ENCODE results near the gene SEMA3B. TPM values are rescaled to one million over a fixed set of nuclear protein-coding genes. Genes with fewer than 3 reads are reported as not detected.

The SEMA3B gene
- total RNA-seq, 1 donor from 2014 or later = 5.4 TPM

DNA sequence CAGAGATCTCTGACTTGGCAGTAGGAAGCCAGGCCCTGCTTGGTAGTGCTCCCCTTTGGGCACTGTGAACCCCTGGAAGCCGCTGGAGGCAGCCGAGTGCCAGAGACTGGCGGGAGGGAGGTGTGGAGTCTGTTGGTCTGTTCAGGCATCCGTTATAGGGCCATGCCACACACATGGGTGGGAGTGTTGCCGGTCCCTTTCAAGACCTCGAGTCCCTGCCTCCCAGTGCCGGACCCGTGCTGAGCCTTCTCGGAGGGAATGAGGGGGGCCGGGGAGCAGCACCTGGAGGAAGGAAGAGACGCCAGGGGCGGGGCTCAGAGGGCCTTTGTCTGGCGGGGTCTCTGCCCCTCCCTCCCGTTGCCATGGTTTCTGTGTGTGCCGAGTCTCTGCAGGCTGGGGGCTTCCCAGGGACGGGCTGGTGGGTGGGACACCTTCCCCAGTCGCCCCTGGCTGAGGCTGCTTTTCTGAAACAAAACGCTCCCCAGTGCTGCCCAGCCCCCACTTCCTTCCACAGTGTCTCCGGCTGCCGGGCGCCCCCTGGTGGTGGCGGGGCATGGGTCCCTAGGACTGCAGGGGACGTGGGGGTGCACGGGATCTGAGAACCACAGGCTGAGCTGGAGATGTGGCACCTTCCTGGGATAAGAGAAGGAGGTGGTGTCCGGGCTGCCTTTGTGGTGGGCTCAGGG, 23.0 kb upstream of the SEMA3B start:
- peaks cover 44% of the 10 kb centered on the region for H3K4me1 Mint-ChIP-seq (ENCODE audit: low read depth, unreplicated experiment)
- peak; percentile 96 for DNase-seq
- peak overlapping the region; percentile 62 for H3K4me3 Mint-ChIP-seq (ENCODE audit: unreplicated experiment)
- peaks cover 11% of the 10 kb centered on the region for H3K27me3 Mint-ChIP-seq (ENCODE audit: unreplicated experiment)
- TF ChIP-seq, protein P1, sequence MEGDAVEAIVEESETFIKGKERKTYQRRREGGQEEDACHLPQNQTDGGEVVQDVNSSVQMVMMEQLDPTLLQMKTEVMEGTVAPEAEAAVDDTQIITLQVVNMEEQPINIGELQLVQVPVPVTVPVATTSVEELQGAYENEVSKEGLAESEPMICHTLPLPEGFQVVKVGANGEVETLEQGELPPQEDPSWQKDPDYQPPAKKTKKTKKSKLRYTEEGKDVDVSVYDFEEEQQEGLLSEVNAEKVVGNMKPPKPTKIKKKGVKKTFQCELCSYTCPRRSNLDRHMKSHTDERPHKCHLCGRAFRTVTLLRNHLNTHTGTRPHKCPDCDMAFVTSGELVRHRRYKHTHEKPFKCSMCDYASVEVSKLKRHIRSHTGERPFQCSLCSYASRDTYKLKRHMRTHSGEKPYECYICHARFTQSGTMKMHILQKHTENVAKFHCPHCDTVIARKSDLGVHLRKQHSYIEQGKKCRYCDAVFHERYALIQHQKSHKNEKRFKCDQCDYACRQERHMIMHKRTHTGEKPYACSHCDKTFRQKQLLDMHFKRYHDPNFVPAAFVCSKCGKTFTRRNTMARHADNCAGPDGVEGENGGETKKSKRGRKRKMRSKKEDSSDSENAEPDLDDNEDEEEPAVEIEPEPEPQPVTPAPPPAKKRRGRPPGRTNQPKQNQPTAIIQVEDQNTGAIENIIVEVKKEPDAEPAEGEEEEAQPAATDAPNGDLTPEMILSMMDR (IDR thresholded peaks at IDR 0.05; ENCODE audit: partially characterized antibody, unreplicated experiment) = peak; percentile 99
- H3K9me3 Mint-ChIP-seq (ENCODE audit: unreplicated experiment) = peaks cover 9% of the 10 kb centered on the region
- H3K27ac Mint-ChIP-seq (ENCODE audit: unreplicated experiment) = peak overlapping the region; percentile 71
- no peaks in the 10 kb centered on the region for H3K36me3 Mint-ChIP-seq (ENCODE audit: unreplicated experiment)

DNA sequence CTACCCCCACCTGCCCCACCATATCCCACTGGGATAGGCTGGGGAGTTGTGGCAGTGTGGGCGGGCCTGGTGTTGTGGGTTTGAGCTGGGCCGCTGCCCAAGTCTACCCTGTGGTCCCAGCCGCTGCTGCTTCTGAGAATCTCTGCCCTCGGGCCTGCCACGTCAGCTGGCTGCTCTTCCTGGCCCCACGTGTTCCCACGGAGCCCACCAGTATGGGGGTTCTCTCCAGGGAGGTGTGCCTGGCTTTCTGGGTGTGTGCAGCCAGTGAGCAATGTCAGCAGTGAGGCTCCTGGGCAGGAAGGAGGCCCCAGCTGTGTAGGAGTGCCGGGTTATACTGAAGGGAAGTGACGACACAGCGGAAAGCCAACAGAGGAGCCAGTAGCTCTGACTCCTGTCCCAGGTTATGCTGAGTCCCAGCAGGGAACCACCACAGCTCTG, 22.4 kb upstream of the SEMA3B start:
- H3K4me1 Mint-ChIP-seq (ENCODE audit: low read depth, unreplicated experiment) = peaks cover 44% of the 10 kb centered on the region
- DNase-seq = no peak

DNA sequence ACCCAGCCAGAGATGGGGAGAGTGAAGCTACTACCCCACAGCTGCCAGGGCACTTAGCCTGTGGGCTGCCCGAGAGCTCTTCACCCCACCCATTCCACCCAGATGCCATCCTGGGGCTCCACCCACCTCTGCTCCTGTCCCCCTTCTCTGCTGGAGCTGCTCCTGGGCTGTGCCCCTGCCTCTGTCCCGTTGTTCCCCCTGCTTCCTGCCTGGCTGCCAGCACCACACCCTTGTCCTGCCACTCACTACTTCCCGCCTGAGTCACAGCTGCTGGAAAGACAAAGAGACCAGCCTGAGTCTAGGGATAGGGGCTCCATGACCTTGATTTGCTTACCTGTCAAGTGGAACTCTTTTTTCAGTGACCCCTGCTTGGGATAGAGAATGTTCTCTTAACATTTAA, 20.6 kb upstream of the SEMA3B start:
- Mint-ChIP-seq H3K27ac (ENCODE audit: unreplicated experiment) (peak overlapping the region; percentile 76), H3K9me3 (ENCODE audit: unreplicated experiment) (peaks cover 4% of the 10 kb centered on the region), H3K4me3 (ENCODE audit: unreplicated experiment) (no peak overlapping the region), H3K36me3 (ENCODE audit: unreplicated experiment) (no peaks in the 10 kb centered on the region), H3K27me3 (ENCODE audit: unreplicated experiment) (peaks cover 4% of the 10 kb centered on the region), H3K4me1 (ENCODE audit: low read depth, unreplicated experiment) (peaks cover 33% of the 10 kb centered on the region)
- TF ChIP-seq, protein P1 (IDR thresholded peaks at IDR 0.05; ENCODE audit: partially characterized antibody, unreplicated experiment) = no peak
- no peak for DNase-seq

More for the DNA sequence above, 22.4 kb upstream of the SEMA3B start:
- Mint-ChIP-seq H3K27me3 (ENCODE audit: unreplicated experiment) (peaks cover 8% of the 10 kb centered on the region), H3K4me3 (ENCODE audit: unreplicated experiment) (peak overlapping the region; percentile 62), H3K27ac (ENCODE audit: unreplicated experiment) (peak overlapping the region; percentile 83), H3K9me3 (ENCODE audit: unreplicated experiment) (peaks cover 7% of the 10 kb centered on the region), H3K36me3 (ENCODE audit: unreplicated experiment) (no peaks in the 10 kb centered on the region)
- TF ChIP-seq, protein P1 (IDR thresholded peaks at IDR 0.05; ENCODE audit: partially characterized antibody, unreplicated experiment) = peak; percentile 69

DNA sequence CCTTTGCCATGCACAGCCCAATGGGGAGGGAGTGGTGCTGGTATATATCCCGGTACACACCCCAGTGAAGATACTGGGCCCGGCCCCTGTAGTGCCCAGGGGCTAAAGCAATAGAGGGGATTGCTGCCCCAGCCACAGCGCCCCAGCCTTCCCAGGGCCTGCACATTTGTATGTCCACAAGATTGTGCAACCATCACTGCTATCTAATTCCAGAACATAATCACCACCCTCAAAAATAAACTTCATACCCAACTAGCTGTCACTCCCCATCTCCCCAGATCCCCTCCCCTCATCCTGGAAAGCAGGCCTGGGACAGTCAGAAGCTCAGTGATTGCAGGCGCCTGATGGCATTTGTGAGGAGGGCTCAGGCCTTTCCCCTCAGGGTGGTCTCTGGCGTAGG, 19.5 kb upstream of the SEMA3B start:
- Mint-ChIP-seq H3K27me3 (ENCODE audit: unreplicated experiment) (peaks cover 6% of the 10 kb centered on the region), H3K4me3 (ENCODE audit: unreplicated experiment) (no peak overlapping the region), H3K27ac (ENCODE audit: unreplicated experiment) (no peak overlapping the region), H3K4me1 (ENCODE audit: low read depth, unreplicated experiment) (peaks cover 28% of the 10 kb centered on the region), H3K9me3 (ENCODE audit: unreplicated experiment) (peaks cover 4% of the 10 kb centered on the region), H3K36me3 (ENCODE audit: unreplicated experiment) (no peaks in the 10 kb centered on the region)
- TF ChIP-seq, protein P1 (IDR thresholded peaks at IDR 0.05; ENCODE audit: partially characterized antibody, unreplicated experiment) = no peak
- no peak for DNase-seq

DNA sequence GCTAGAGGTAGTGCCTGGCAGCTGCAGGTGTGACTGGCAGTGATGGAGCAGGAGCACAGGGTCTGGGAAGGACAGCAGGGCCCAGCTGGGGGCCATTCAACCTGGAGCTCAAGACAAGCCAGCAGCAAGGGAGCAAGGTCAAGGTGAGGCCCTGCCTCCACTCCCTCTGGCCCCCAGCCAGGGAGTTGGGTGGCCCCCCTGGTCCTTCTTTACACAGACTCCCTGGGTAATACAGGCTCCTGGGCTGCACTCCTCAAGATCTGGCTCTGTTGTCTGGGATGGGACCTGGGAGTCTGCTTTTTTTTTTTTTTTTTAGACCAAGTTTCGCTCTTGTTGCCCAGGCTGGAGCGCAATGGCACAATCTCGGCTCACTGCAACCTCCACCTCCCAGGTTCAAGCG, 18.4 kb upstream of the SEMA3B start:
- Mint-ChIP-seq H3K4me1 (ENCODE audit: low read depth, unreplicated experiment) (peaks cover 22% of the 10 kb centered on the region), H3K27ac (ENCODE audit: unreplicated experiment) (no peak overlapping the region), H3K9me3 (ENCODE audit: unreplicated experiment) (peaks cover 4% of the 10 kb centered on the region), H3K36me3 (ENCODE audit: unreplicated experiment) (no peaks in the 10 kb centered on the region), H3K4me3 (ENCODE audit: unreplicated experiment) (no peak overlapping the region), H3K27me3 (ENCODE audit: unreplicated experiment) (peaks cover 6% of the 10 kb centered on the region)
- TF ChIP-seq, protein P1 (IDR thresholded peaks at IDR 0.05; ENCODE audit: partially characterized antibody, unreplicated experiment) = no peak
- DNase-seq = no peak

Measured in glutamatergic neuron (in vitro differentiated cells).